ENCODE results near the gene PTPRD. TPM values are rescaled to one million over a fixed set of nuclear protein-coding genes. Genes with fewer than 3 reads are reported as not detected.

Gene PTPRD
- total and polyA plus RNA-seq, 9 of the 15 experiments (the other 6 are each of a cell fraction or from before 2014, with no cell fraction given): 0.11 TPM; not detected in 8

DNA sequence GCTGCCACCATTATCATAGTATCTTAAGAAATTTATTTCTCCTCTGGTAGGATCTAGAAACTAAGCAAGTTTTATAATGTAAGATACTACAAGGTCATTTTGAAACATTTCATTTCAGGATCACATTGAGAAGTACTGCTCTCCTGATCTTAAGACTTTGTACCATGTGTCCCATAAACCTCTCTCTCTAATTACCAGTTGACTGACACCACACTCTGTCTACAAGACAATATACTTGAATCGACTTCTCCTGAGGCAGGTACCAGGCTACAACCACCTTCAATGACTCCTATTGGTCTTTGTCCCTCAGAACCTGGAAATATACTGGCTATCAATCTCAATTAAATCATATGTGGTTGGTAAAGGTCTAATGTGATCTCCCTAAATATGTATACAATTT lies 597.0 kb downstream of the PTPRD start (continued):
- no peak for TF ChIP-seq ZBTB33 (CRISPR knock-in tag; IDR thresholded peaks at IDR 0.05)
- TF ChIP-seq BCL6 (CRISPR knock-in tag; IDR thresholded peaks at IDR 0.05): no peak
- no peak for TF ChIP-seq PTBP1 (IDR thresholded peaks at IDR 0.05; ENCODE audit: low read depth, low read length)
- no peak for TF ChIP-seq HMG20A (CRISPR knock-in tag; conservative IDR thresholded peaks at IDR 0.05)
- no peak for TF ChIP-seq HMG20B (CRISPR knock-in tag; IDR thresholded peaks at IDR 0.05)
- no peak for TF ChIP-seq TBP (optimal IDR thresholded peaks at IDR 0.05; ENCODE audit: low read depth, low read length)
- TF ChIP-seq RBBP5 (IDR thresholded peaks at IDR 0.05; ENCODE audit: borderline replicate concordance, insufficient read depth, low read length, poor library complexity, severe bottlenecking): no peak
- TF ChIP-seq ZNF121 (CRISPR knock-in tag; conservative IDR thresholded peaks at IDR 0.05): no peak
- TF ChIP-seq HEY1 (CRISPR knock-in tag; IDR thresholded peaks at IDR 0.05; ENCODE audit: borderline replicate concordance): no peak

DNA sequence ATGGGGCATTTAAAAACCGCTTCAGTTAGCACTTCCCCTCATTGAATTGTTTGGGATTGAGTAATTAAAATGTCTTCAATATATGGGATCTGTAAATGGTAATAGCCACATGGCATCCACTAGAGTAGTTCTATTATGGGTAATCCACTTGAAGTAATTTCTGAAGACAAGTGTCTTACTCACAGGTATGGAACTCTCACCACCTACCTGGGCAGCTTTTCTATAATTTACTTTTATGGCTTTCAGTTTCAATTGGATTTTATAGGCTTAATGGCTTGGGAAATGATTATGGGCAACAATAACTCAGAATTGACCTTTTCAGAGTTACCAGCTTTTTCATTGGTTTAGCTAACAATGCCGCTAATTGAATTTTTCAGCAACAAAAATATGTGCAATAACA lies 597.9 kb downstream of the PTPRD start:
- no peak overlapping the region for H2AFZ ChIP-seq (ENCODE audit: low read depth, low read length)
- ATAC-seq (no peak), DNase-seq (ENCODE audit: extremely low read depth in 1 of 4, low spot score in 3 of 4) (no peak), FAIRE-seq (no peak)
- intact Hi-C loops (cut with micrococcal nuclease) (no loop called here), in situ Hi-C loops (cut with MboI) (no loop called here)
- WGBS (ENCODE audit: insufficient coverage, low coverage, missing lambda C conversion rate): 5% methylated on average over 2 of the region's 2 CpGs
- POLR2A ChIA-PET: no interaction called here
- BruUV-seq (replicated peaks): no TSS peak
- no peaks in the 10 kb centered on the region for H3K27me3 ChIP-seq (ENCODE audit: control insufficient read depth in 2 of 2, insufficient read depth in 2 of 2, low read length in 2 of 2)
- no peaks in the 10 kb centered on the region for H3K79me2 ChIP-seq (ENCODE audit: control insufficient read depth, insufficient read depth, low read length)
- no peak overlapping the region for H3K4me2 ChIP-seq (ENCODE audit: insufficient read depth, low read length)
- CTCF ChIA-PET (ENCODE audit: low intra/inter-chr PET ratio): no interaction called here
- no peaks in the 10 kb centered on the region for H4K20me1 ChIP-seq (replicated peaks; ENCODE audit: control insufficient read depth, insufficient read depth, low read length)
- no peak overlapping the region for H3K4me3 ChIP-seq
- H3K4me1 ChIP-seq (replicated peaks in 1 of 2; ENCODE audit: control insufficient read depth in 2 of 2, insufficient read depth in 2 of 2, low read length in 2 of 2): no peaks in the 10 kb centered on the region
- H3K27ac ChIP-seq (ENCODE audit: extremely low read depth, low read depth, low read length): no peak overlapping the region
- no peaks in the 10 kb centered on the region for H3K9me3 ChIP-seq (replicated peaks; ENCODE audit: control insufficient read depth, insufficient read depth, low read depth, low read length)
- H3K9ac ChIP-seq (ENCODE audit: insufficient read depth in 1 of 2, low read depth in 2 of 2, low read length in 2 of 2): no peak overlapping the region
- no peaks in the 10 kb centered on the region for H3K36me3 ChIP-seq (ENCODE audit: control insufficient read depth, insufficient read depth, low read length)
- H3K9me1 ChIP-seq (ENCODE audit: control insufficient read depth, insufficient read depth, low read length): no peaks in the 10 kb centered on the region
- no peak for TF ChIP-seq EGR1 (conservative IDR thresholded peaks at IDR 0.05)
- no peak for TF ChIP-seq HDGF (IDR thresholded peaks at IDR 0.05)
- TF ChIP-seq, protein P1, sequence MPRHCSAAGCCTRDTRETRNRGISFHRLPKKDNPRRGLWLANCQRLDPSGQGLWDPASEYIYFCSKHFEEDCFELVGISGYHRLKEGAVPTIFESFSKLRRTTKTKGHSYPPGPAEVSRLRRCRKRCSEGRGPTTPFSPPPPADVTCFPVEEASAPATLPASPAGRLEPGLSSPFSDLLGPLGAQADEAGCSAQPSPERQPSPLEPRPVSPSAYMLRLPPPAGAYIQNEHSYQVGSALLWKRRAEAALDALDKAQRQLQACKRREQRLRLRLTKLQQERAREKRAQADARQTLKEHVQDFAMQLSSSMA (CRISPR knock-in tag; IDR thresholded peaks at IDR 0.05): no peak
- TF ChIP-seq NRF1 (conservative IDR thresholded peaks at IDR 0.05 in 1 of 2, IDR thresholded peaks at IDR 0.05 in 1 of 2): no peak
- TF ChIP-seq MEIS2 (IDR thresholded peaks at IDR 0.05; ENCODE audit: partially characterized antibody): no peak
- no peak for TF ChIP-seq BCLAF1 (IDR thresholded peaks at IDR 0.05; ENCODE audit: borderline replicate concordance in 1 of 2, control insufficient read depth in 1 of 2, low read depth in 2 of 2, low read length in 1 of 2)
- no peak for TF ChIP-seq ZBTB2 (IDR thresholded peaks at IDR 0.05)
